Dendritic cell treated with granulocyte-macrophage colony-stimulating factor and Interleukin-4, amounts not matched to agents 40 ng/mL and 50 ng/mL, for 4 days (primary cell): ENCODE measurements around the gene SOCS2.
A peak's percentile ranks its signal among the peaks of the same experiment; 100 is the strongest.

Source experiments
- H3K27ac Mint-ChIP-seq: one replicate; pipeline ENCODE4 v1.8.0; 2022; ENCODE audit warnings: mild to moderate bottlenecking, mixed read lengths
- H3K27me3 Mint-ChIP-seq: one replicate; pipeline ENCODE4 v1.8.0; 2022; ENCODE audit warnings: mild to moderate bottlenecking, mixed read lengths
- H3K36me3 Mint-ChIP-seq: one replicate; pipeline ENCODE4 v1.8.0; 2022; ENCODE audit warnings: low read depth, mixed read lengths
- H3K4me1 Mint-ChIP-seq: one replicate; pipeline ENCODE4 v1.8.0; 2022; ENCODE audit warnings: low read depth, mixed read lengths
- H3K4me3 Mint-ChIP-seq: one replicate; pipeline ENCODE4 v1.8.0; 2022; ENCODE audit warnings: mild to moderate bottlenecking, moderate library complexity, mixed read lengths
- H3K9me3 Mint-ChIP-seq: one replicate; pipeline ENCODE4 v1.8.0; 2022; ENCODE audit warnings: mixed read lengths
- intact Hi-C: fragments of 100-400 bp; cut with micrococcal nuclease; formaldehyde crosslinking; loops from one replicate; pipeline ENCODE4 v1.15.0; 2022

The SOCS2 gene

GRCh38 chr12:93571925-93572711, at the start of gene SOCS2:
SOCS2 (plus strand) TSS chr12:93572675; CDS start chr12:93572898, 223 bp downstream.
- Mint-ChIP-seq H3K36me3 (peaks cover 27% of the 10 kb centered on the region), H3K4me1 (peaks cover 32% of the 10 kb centered on the region), H3K4me3 (peak within 1 kb of the TSS; percentile 92), H3K9me3 (no peaks in the 10 kb centered on the region), H3K27ac (peak within 1 kb of the TSS; percentile 93), H3K27me3 (peaks cover 63% of the 10 kb centered on the region)
- intact Hi-C loops, result loop anchor here (2.0 to 10.0 kb wide), 4 partner anchors 19 to 647 kb away; partner anchors contain the start of genes CRADD and EEA1

DNA sequence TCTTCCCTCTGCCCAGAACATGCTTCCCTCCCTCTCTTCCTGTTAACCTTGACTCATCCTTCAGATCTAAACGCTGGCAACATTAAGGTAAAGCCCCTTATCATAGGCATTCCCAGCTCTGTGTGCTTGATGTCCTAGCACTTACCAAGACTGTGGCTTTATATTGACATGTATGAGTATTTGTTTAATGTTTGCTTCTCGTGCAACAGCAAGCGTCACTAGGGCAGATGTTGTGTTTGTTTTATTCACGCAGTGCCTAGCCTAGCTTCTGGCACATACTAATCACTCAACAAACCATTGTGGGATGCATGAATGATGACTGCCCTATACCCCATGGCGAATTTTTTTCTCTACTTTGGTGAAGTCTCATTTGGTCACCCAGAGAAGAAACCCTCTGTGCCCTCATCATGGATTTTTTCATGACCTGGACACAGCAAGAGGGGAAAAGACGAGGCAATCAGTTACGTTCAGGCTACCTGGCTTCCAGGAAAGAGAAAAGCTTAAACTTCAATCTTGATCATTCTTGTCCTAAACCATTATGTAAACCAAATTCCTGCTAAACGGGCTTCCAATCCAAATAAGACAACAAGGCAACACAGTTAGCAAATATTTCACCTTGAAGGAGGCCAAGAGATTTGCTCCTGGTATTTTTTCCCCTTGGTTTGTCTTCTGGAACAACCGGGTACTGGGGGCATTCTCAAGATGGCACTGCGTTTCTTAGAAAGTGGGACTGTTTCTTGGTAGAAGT, 47.9 kb upstream of the SOCS2 start:
- Mint-ChIP-seq H3K4me1 (no peaks in the 10 kb centered on the region), H3K27ac (no peak overlapping the region), H3K36me3 (no peaks in the 10 kb centered on the region), H3K27me3 (no peaks in the 10 kb centered on the region), H3K9me3 (no peaks in the 10 kb centered on the region), H3K4me3 (no peak overlapping the region)
- intact Hi-C loops, result no loop called here

DNA sequence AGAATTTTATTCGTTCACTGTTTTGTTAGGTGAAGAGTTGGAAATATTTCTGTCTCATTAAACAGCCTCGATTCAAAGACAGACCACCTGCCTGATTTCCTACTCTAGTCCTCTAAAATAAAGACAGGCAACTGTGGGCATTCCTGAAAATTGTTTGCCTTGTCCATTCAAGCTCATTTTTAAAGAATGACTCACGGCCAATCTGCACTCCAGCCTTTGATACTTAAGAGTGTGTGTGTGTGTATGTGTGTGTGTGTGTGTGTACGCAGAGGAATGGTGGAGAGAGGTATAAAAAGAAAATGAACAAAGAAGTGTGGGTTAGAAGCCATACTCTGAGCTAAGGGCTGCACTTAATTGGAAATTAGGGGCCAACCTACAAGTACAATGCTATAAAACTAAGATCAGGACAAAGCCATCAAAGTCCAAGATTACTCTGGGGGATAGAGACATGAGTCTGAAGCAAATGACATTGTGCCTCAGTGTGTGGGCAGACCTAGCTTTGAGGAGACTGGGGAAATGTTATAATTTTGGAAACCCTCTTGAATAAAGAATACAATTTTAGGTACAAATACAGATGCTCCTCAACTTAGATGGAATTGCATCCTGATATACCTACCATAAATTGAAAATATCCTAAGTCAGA, 45.6 kb upstream of the SOCS2 start:
- no peak overlapping the region for H3K27ac Mint-ChIP-seq
- intact Hi-C loops, result no loop called here
- no peaks in the 10 kb centered on the region for H3K9me3 Mint-ChIP-seq
- H3K27me3 Mint-ChIP-seq, result no peaks in the 10 kb centered on the region
- peaks cover 6% of the 10 kb centered on the region for H3K4me1 Mint-ChIP-seq
- no peak overlapping the region for H3K4me3 Mint-ChIP-seq
- H3K36me3 Mint-ChIP-seq, result no peaks in the 10 kb centered on the region

GRCh38 chr12:93530358-93530757, 42.1 kb upstream of the SOCS2 start:
- no peak overlapping the region for H3K4me3 Mint-ChIP-seq
- H3K9me3 Mint-ChIP-seq, result no peaks in the 10 kb centered on the region
- intact Hi-C loops, result no loop called here
- no peaks in the 10 kb centered on the region for H3K27me3 Mint-ChIP-seq
- H3K36me3 Mint-ChIP-seq, result no peaks in the 10 kb centered on the region
- no peak overlapping the region for H3K27ac Mint-ChIP-seq
- H3K4me1 Mint-ChIP-seq, result peaks cover 6% of the 10 kb centered on the region

GRCh38 chr12:93533310-93533709, 39.2 kb upstream of the SOCS2 start:
- no peaks in the 10 kb centered on the region for H3K27me3 Mint-ChIP-seq
- no peak overlapping the region for H3K4me3 Mint-ChIP-seq
- H3K4me1 Mint-ChIP-seq, result peaks cover 6% of the 10 kb centered on the region
- H3K36me3 Mint-ChIP-seq, result no peaks in the 10 kb centered on the region
- intact Hi-C loops, result no loop called here
- H3K27ac Mint-ChIP-seq, result no peak overlapping the region
- no peaks in the 10 kb centered on the region for H3K9me3 Mint-ChIP-seq

DNA sequence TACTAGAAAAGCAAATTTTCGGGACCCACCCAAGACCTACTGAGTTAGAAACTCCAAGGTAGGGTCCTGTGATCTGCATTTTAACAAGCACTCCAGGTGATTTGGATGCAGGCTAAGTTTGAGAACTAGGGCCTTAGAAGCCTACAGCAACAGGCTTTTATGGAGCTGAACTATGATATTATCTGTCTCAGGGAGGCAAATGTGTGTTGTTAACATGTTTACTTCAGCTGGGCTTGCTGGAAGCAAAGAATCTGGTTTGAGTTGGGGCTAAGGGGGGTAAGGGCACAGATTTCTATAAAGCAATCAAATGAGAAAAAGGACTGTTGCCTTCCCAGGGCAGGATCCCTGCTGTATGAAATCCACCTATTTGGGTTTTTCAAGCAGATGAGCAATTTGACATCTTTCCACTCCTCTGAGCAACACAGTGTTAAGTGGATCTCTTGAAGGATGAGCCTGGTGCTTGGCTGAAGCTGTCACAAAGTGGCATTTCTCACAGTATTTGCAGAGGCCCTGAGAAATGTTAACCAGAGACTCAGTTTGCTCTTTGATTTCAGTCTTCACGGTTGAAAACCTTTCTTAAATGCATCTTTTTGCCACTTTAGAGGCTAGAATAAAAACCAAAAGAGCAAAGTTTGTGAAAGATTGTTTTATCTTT, 36.2 kb upstream of the SOCS2 start:
- intact Hi-C loops, result no loop called here
- H3K27ac Mint-ChIP-seq, result no peak overlapping the region

GRCh38 chr12:93536766-93537488, 35.5 kb upstream of the SOCS2 start:
- no peak overlapping the region for H3K27ac Mint-ChIP-seq
- intact Hi-C loops, result no loop called here
- no peaks in the 10 kb centered on the region for H3K36me3 Mint-ChIP-seq
- H3K27me3 Mint-ChIP-seq, result no peaks in the 10 kb centered on the region
- H3K9me3 Mint-ChIP-seq, result no peaks in the 10 kb centered on the region
- H3K4me3 Mint-ChIP-seq, result no peak overlapping the region
- no peaks in the 10 kb centered on the region for H3K4me1 Mint-ChIP-seq

More for the DNA sequence above, 36.2 kb upstream of the SOCS2 start:
- Mint-ChIP-seq H3K4me3 (no peak overlapping the region), H3K27me3 (no peaks in the 10 kb centered on the region), H3K9me3 (no peaks in the 10 kb centered on the region), H3K36me3 (no peaks in the 10 kb centered on the region), H3K4me1 (no peaks in the 10 kb centered on the region)

GRCh38 chr12:93537769-93538168, 34.7 kb upstream of the SOCS2 start:
- intact Hi-C loops, result no loop called here
- Mint-ChIP-seq H3K9me3 (no peaks in the 10 kb centered on the region), H3K27ac (no peak overlapping the region), H3K27me3 (no peaks in the 10 kb centered on the region), H3K4me1 (no peaks in the 10 kb centered on the region), H3K36me3 (no peaks in the 10 kb centered on the region), H3K4me3 (no peak overlapping the region)

DNA sequence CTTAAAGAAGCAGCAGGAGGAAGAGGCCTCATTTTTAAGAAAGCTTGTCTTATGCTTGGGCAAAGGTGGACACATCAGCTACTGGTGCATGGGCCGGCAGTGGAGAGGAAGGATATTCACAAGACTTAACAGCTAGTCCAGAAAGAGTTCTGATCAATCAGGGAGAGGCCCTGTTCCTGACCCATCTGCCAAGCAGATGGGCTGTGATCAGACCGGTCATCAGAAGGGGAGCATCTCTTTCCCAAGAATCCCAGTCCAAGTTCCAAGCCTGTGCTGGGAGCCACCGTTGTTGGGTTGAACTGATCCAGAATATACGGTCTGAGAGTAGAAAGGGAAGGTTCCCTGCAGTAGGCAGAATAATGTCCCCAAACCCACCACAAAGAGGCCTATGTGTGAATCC, 32.7 kb upstream of the SOCS2 start:
- Mint-ChIP-seq H3K4me1 (no peaks in the 10 kb centered on the region), H3K36me3 (no peaks in the 10 kb centered on the region), H3K4me3 (no peak overlapping the region), H3K9me3 (no peaks in the 10 kb centered on the region), H3K27me3 (no peaks in the 10 kb centered on the region), H3K27ac (no peak overlapping the region)
- intact Hi-C loops, result loop anchor here (5.0 kb wide), 1 partner anchor 702 kb away; no protein-coding TSS in a partner anchor

- intact Hi-C loops, result loop anchor here (5.0 kb wide), 1 partner anchor 702 kb away; no protein-coding TSS in a partner anchor
- no peaks in the 10 kb centered on the region for H3K9me3 Mint-ChIP-seq
- no peaks in the 10 kb centered on the region for H3K36me3 Mint-ChIP-seq
- H3K27ac Mint-ChIP-seq, result no peak overlapping the region
- H3K4me3 Mint-ChIP-seq, result no peak overlapping the region
- H3K27me3 Mint-ChIP-seq, result no peaks in the 10 kb centered on the region
- H3K4me1 Mint-ChIP-seq, result no peaks in the 10 kb centered on the region
Measured at GRCh38 chr12:93540466-93540865, 32.0 kb upstream of the SOCS2 start.

- intact Hi-C loops, result loop anchor here (5.0 kb wide), 1 partner anchor 701 kb away; no protein-coding TSS in a partner anchor
- no peaks in the 10 kb centered on the region for H3K27me3 Mint-ChIP-seq
- no peaks in the 10 kb centered on the region for H3K9me3 Mint-ChIP-seq
- no peak overlapping the region for H3K27ac Mint-ChIP-seq
- H3K4me3 Mint-ChIP-seq, result no peak overlapping the region
- no peaks in the 10 kb centered on the region for H3K4me1 Mint-ChIP-seq
- H3K36me3 Mint-ChIP-seq, result no peaks in the 10 kb centered on the region
Measured at GRCh38 chr12:93541578-93542225, 30.8 kb upstream of the SOCS2 start.

DNA sequence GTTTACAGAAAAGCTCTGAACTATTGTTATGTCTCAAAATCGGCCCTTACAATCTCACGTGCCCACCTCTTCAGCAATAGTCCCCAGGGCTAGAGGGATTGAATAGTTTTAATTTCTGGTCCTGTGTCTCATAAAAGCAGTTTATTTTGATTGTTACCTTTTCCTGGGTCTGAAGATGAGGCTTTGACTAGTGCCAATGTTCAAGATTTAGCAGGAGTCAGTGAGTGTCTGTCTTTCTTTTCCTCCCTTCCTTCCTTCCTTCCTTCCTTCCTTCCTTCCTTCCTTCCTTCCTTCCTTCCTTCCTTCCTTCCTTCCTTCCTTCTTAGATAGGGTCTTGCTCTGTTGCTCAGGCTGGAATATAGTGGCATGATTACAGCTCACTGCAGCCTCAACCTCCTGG, 24.7 kb upstream of the SOCS2 start:
- no peaks in the 10 kb centered on the region for H3K4me1 Mint-ChIP-seq
- intact Hi-C loops, result no loop called here
- H3K4me3 Mint-ChIP-seq, result no peak overlapping the region
- H3K27me3 Mint-ChIP-seq, result no peaks in the 10 kb centered on the region
- no peaks in the 10 kb centered on the region for H3K9me3 Mint-ChIP-seq
- H3K36me3 Mint-ChIP-seq, result no peaks in the 10 kb centered on the region
- no peak overlapping the region for H3K27ac Mint-ChIP-seq

DNA sequence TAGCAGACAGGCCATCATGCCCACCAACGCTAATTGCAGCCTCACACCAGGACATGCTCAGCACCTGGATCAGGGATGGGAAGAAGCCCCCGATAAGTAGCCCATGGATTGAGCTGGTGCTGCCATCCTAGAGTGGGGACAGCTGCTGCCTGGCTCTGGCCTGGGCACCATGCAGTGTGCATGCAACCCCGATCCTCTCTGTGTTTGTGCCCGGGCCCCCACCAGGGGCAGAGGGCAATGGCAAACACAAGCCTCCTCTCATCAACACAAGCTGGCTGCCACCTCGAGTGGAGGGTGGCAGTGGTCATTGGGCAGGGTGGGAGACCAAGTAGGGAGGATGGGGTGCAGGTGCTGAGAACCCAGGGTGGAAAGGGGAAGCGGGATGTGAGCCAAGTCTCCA, 23.3 kb upstream of the SOCS2 start:
- Mint-ChIP-seq H3K27ac (no peak overlapping the region), H3K36me3 (no peaks in the 10 kb centered on the region), H3K4me1 (no peaks in the 10 kb centered on the region), H3K9me3 (no peaks in the 10 kb centered on the region), H3K27me3 (no peaks in the 10 kb centered on the region), H3K4me3 (no peak overlapping the region)
- intact Hi-C loops, result no loop called here
